Cardiac fibroblast (primary cell): ENCODE results near the gene SPNS2.

Experiments used
- DNase-seq, 2 donors: peaks; one replicate each; pipeline versions ENCODE4 v3.0.0 to v3.0.0-alpha.2; 2010; ENCODE audit warnings: low read depth in 2 of 2
- H3K4me3 ChIP-seq, 2 donors: replicated peaks in 1 of 2; 1 replicate in 1 of 2; 2 replicates in 1 of 2; pipeline ENCODE4 v1.5.1; 2011; ENCODE audit warnings: low read depth in 2 of 2, low read length in 2 of 2, mild to moderate bottlenecking in 2 of 2, moderate library complexity in 1 of 2
- TF ChIP-seq, protein P1 (sequence below): IDR thresholded peaks from one replicate; pipeline ENCODE4 v1.5.1; 2011; ENCODE audit warnings: low read depth, mild to moderate bottlenecking, low read length, inconsistent platforms

The SPNS2 gene

DNA sequence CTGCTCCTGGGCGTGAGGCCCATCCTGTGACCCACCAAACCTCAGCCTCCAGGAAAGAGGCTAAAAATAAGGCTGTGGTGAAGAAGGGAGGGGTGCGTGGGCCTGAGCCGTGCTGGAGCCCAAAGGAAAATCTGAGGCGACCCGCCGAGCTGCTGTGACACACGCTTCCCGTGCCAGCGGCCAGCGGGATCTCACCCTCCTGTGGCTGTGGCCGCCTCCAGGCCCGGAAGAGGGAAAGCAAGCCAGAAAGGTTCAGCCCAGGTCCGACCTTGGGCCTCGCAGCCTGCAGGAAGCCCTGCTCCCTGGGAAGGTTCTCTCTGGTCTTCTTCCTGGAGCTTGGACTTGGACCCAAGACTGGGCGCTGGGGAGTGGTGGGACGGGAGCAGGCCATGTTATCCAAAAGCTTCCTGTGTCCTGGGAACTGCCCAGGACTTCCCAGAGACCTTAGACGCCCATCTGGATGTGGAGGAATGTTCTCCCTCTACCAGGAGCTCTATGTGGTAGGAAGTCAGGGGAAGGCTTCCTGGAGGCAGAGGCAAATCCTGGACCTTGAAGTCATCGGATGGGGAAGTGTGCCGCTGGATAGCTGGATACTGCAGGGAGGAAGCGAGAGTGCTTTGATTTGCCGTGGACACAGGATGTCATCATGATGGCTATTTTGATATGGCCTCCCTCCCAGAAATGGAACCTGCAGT, 11.4 kb downstream of the SPNS2 start:
- no peak for DNase-seq
- no peak overlapping the region for H3K4me3 ChIP-seq
- TF ChIP-seq, protein P1, sequence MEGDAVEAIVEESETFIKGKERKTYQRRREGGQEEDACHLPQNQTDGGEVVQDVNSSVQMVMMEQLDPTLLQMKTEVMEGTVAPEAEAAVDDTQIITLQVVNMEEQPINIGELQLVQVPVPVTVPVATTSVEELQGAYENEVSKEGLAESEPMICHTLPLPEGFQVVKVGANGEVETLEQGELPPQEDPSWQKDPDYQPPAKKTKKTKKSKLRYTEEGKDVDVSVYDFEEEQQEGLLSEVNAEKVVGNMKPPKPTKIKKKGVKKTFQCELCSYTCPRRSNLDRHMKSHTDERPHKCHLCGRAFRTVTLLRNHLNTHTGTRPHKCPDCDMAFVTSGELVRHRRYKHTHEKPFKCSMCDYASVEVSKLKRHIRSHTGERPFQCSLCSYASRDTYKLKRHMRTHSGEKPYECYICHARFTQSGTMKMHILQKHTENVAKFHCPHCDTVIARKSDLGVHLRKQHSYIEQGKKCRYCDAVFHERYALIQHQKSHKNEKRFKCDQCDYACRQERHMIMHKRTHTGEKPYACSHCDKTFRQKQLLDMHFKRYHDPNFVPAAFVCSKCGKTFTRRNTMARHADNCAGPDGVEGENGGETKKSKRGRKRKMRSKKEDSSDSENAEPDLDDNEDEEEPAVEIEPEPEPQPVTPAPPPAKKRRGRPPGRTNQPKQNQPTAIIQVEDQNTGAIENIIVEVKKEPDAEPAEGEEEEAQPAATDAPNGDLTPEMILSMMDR, result no peak

DNA sequence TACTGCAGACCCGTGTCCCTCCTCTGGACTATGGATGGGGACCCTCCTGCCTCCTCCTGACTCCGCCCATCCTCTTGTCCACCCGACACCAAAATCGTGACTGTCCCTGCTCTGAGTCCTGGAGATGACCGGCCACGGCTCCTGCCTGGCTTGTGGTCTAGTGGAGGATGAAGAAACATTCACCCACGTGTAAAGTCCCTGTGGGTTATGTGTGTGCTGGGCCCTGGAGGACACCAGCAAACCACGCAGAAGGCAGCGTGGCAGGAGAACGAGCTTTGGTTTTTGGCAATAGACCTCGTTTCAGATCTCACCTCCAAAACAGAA, 11.9 kb downstream of the SPNS2 start:
- TF ChIP-seq, protein P1, result no peak
- no peak for DNase-seq
- H3K4me3 ChIP-seq, result no peak overlapping the region

DNA sequence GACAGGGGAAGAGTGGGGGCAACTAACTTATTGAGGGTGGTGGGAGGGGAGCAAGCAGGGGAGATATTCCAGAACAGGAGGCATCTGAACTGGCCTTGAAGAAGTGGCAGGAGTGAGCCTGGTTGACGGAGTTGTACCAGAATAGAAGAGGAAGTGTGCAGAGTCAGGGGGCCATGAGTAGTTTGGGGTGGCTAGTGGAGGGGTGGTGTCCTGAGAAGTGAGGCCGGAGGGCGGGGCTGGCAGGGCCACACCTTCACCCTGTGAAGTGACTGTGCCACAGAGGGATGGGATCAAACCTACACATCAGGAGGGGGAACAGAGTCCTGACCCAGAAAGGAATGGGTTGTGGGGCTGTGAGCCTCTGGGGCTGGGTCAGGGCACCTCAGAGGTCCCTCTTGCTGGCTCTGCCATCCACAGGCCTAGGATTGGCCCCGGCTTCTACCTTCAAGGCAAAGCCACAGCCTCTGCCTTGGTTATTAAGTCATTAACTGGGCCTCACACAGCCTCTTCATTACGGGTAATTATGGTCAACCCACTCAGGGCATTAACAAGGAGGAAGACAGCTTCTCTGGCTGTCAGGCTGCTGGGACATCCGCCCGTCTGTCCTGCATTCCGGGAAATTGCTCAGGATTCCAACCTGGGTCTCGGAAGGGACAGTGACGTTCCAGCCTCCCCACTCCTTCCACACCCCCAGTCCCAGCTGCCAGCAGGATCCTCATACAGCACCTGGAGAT, 12.7 kb downstream of the SPNS2 start:
- H3K4me3 ChIP-seq, result no peak overlapping the region
- no peak for DNase-seq
- TF ChIP-seq, protein P1, result no peak

DNA sequence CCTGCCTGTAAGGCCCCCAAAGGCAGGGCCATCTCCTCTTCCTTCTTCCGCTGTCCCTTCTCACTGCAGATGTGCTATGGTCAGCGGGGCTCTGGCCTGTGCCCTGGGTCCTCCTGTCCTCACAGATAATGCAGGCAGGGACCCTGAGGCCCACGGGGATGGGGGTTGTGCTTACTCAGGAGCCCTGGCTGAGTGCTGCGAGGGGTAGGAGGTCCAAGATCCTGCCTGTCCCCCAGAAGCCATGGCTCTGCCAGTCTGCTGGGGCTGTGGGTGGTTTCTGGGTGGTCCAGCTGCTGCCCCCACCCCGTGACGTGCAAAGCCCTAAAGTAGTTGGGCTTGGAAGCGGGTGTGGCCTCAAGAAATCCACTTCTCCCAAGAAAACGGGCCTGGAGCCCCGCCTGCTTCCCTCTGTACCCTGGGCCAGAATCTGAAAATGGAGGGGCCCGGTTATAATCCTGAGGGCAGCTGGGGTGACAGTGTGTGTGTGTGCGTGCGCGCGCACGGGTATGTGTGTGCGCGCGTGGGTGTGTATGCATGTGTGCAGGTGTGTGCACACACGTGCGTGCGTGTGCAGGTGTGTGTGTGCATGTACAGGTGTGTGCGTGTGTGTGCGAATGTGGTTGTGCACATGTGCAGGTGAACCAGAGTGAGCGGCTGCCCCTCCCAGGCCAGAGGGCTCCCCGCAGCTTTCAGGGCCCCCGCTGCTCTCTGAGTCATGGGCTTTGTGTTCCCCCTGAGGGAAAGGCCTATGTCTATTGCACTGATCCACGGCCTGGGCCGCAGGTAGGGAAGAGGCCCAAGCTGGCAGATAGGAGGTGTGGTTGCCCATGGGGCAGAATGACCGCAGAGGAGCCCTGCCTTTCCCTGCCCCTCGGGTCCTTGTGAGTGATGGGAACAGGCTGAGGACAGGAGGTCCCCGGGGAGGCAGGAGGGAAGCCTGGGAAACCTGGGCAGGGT, 13.8 kb downstream of the SPNS2 start:
- H3K4me3 ChIP-seq, result no peak overlapping the region
- TF ChIP-seq, protein P1, result no peak
- no peak for DNase-seq

DNA sequence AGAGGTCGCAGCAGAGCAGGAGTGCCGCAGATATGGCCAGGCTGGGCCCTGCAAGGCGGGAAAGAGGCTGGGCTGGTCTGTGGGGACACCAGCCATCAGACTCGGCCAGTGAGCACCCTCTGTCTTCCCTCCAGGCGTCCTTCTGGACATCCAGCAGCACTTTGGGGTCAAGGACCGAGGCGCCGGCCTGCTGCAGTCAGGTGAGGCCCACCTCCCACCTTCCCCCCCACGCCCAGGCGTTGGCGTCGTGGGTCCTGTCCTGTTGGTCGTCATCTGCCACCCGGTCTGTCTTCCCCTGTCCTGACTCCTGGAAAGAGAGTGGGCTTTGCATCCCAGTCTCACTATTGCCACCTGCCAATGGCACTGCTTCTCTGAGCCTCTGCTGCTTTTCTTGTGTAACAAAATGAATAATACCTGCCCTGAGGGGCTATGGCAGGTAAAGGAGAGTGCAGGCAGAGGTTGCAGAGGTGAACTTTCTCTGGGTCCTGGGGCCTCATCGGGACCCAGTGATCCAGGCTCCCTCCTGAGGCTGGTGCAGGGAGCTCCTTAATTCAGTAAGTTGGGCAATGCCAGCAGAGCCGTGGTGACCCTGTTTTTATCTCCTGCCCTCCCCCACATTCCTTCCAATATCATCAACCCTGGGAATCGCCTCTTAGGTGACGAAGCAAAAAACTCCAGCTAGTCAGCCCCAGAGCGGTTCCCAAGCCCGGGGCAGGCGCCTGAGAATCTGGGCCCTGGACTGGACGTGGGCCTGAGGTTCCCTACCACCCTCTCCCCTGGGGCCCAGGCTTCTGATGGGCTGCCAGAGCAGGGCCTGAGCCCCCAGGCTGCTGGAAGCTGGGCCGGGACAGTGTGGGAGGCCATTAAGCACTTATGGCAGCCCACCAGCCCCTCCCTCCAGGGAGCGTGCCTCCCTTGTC, 14.7 kb downstream of the SPNS2 start:
- DNase-seq, result peak in 1 of 2 donors; percentile 31
- TF ChIP-seq, protein P1, result no peak
- no peak overlapping the region for H3K4me3 ChIP-seq

DNA sequence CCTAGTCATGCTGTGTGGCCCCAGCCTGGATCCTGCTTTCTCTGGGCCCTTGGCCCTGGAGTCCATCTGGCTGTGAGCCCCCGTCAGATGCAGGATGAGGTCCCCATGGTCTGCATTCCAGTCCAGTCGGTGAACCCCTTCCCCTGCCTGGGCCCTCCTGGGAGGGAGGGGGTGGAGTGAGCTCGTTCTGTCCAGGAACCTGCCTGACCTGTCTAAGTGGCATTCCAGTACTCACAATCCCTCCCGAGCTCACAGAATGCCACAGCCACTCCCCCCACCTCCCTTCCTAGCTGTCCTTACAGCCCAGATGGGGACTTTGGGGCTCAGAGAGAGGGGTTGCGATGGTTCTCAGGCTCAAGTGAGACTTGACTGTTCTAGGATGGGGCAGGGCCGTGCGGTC, 15.5 kb downstream of the SPNS2 start:
- TF ChIP-seq, protein P1, result no peak

More for the DNA sequence above, 15.5 kb downstream of the SPNS2 start:
- DNase-seq, result no peak
- H3K4me3 ChIP-seq, result no peak overlapping the region
